Karpas-422 (cell line): ENCODE data around the gene MTCL1. TPM values are rescaled to one million over a fixed set of nuclear protein-coding genes. Genes with fewer than 3 reads are reported as not detected.

Experiments
- DNase-seq: peaks from one replicate; pipeline ENCODE4 v3.0.0-alpha.2; 2015
- H2AFZ ChIP-seq: fragments of 200-600 bp; sonication (generic); 2 replicates; pipeline ENCODE4 v1.6.1; 2014; ENCODE audit warnings: antibody characterized with exemption, low read length, mixed read lengths
- H3K27ac ChIP-seq: fragments of 200-600 bp; sonication (generic); 2 replicates; pipeline ENCODE4 v1.5.1; 2014; ENCODE audit warnings: mild to moderate bottlenecking, low read length, moderate library complexity
- H3K27me3 ChIP-seq: fragments of 200-600 bp; sonication (generic); 2 replicates; pipeline ENCODE4 v1.6.1; 2014; ENCODE audit warnings: low read length, mixed read lengths
- H3K36me3 ChIP-seq: fragments of 200-600 bp; sonication (generic); 2 replicates; pipeline ENCODE4 v1.6.1; 2014; ENCODE audit warnings: low read length, mixed read lengths; ENCODE audit not compliant: insufficient read depth
- H3K4me1 ChIP-seq: fragments of 200-600 bp; sonication (generic); 2 replicates; pipeline ENCODE4 v1.6.1; 2014; ENCODE audit warnings: mild to moderate bottlenecking, low read length, mixed read lengths
- H3K4me2 ChIP-seq: fragments of 200-600 bp; sonication (generic); 2 replicates; pipeline ENCODE4 v1.6.1; 2014; ENCODE audit warnings: low read length, low read depth, mild to moderate bottlenecking; ENCODE audit not compliant: poor library complexity, severe bottlenecking
- H3K4me3 ChIP-seq: fragments of 200-600 bp; sonication (generic); 2 replicates; pipeline ENCODE4 v1.5.1; 2014; ENCODE audit warnings: mild to moderate bottlenecking, antibody characterized with exemption, low read length, mixed read lengths
- H3K79me2 ChIP-seq: fragments of 200-600 bp; sonication (generic); 2 replicates; pipeline ENCODE4 v1.6.1; 2014; ENCODE audit warnings: mild to moderate bottlenecking, low read length, mixed read lengths
- H3K9ac ChIP-seq: fragments of 200-600 bp; sonication (generic); 2 replicates; pipeline ENCODE4 v1.6.0; 2014; ENCODE audit warnings: low read length
- H3K9me2 ChIP-seq: fragments of 200-600 bp; sonication (generic), shearing (Covaris generic); replicated peaks from 2 replicates; pipeline ENCODE4 v1.6.0; 2014; ENCODE audit warnings: mild to moderate bottlenecking, low read length, moderate library complexity; ENCODE audit not compliant: insufficient read depth
- H3K9me3 ChIP-seq: fragments of 300-700, 200-600 bp; sonication (generic); 2 replicates; pipeline ENCODE4 v1.6.1; 2014; ENCODE audit warnings: low read length, mixed read lengths
- H4K20me1 ChIP-seq: fragments of 200-600 bp; sonication (generic); 2 replicates; pipeline ENCODE4 v1.6.1; 2014; ENCODE audit warnings: mild to moderate bottlenecking, antibody characterized with exemption, low read length, low read depth; ENCODE audit not compliant: insufficient read depth
- total RNA-seq: library from RNA; depleted of rRNA; stranded (reverse); fragments of >200 nt; shearing (Covaris generic); gene quantifications from 2 replicates; pipeline ENCODE4 v1.2.3, GENCODE V29; 2014; ENCODE audit warnings: low replicate concordance

Gene MTCL1
- total RNA-seq, 1 experiment from 2014 or later = 2.9 TPM

- Histone ChIP-seq H3K4me1 (no peaks in the 10 kb centered on the region), H3K9me2 (no peaks in the 10 kb centered on the region), H3K4me3 (no peak overlapping the region), H4K20me1 (no peaks in the 10 kb centered on the region), H3K79me2 (no peaks in the 10 kb centered on the region), H3K9me3 (no peaks in the 10 kb centered on the region), H3K9ac (no peak overlapping the region), H3K36me3 (no peaks in the 10 kb centered on the region), H3K4me2 (no peak overlapping the region), H3K27me3 (no peaks in the 10 kb centered on the region), H2AFZ (no peak overlapping the region), H3K27ac (no peak overlapping the region)
- DNase-seq = peak; percentile 35
These were observed 42.1 kb downstream of the MTCL1 start for GRCh38 chr18:8747440-8747937.

GRCh38 chr18:8749492-8749891 is 44.1 kb downstream of the MTCL1 start:
- H3K4me2 ChIP-seq = no peak overlapping the region
- no peaks in the 10 kb centered on the region for H3K4me1 ChIP-seq
- no peaks in the 10 kb centered on the region for H3K27me3 ChIP-seq
- no peaks in the 10 kb centered on the region for H3K9me2 ChIP-seq
- H2AFZ ChIP-seq = no peak overlapping the region
- no peaks in the 10 kb centered on the region for H3K9me3 ChIP-seq
- no peak overlapping the region for H3K9ac ChIP-seq
- H3K36me3 ChIP-seq = no peaks in the 10 kb centered on the region
- no peak overlapping the region for H3K27ac ChIP-seq
- H4K20me1 ChIP-seq = no peaks in the 10 kb centered on the region
- no peaks in the 10 kb centered on the region for H3K79me2 ChIP-seq
- no peak overlapping the region for H3K4me3 ChIP-seq
- DNase-seq = no peak

- Histone ChIP-seq H3K9me2 (no peaks in the 10 kb centered on the region), H3K4me2 (no peak overlapping the region)
These were observed 45.6 kb downstream of the MTCL1 start for GRCh38 chr18:8750954-8751415.

GRCh38 chr18:8751692-8752091 is 46.3 kb downstream of the MTCL1 start:
- Histone ChIP-seq H3K9ac (no peak overlapping the region), H3K9me3 (no peaks in the 10 kb centered on the region), H3K4me3 (no peak overlapping the region), H3K4me2 (no peak overlapping the region), H3K79me2 (no peaks in the 10 kb centered on the region), H3K4me1 (no peaks in the 10 kb centered on the region), H4K20me1 (no peaks in the 10 kb centered on the region), H2AFZ (no peak overlapping the region), H3K36me3 (no peaks in the 10 kb centered on the region), H3K9me2 (no peaks in the 10 kb centered on the region), H3K27me3 (no peaks in the 10 kb centered on the region), H3K27ac (no peak overlapping the region)
- DNase-seq = no peak

More at GRCh38 chr18:8750954-8751415, 45.6 kb downstream of the MTCL1 start:
- Histone ChIP-seq H3K9ac (no peak overlapping the region), H2AFZ (no peak overlapping the region), H3K4me3 (no peak overlapping the region), H3K4me1 (no peaks in the 10 kb centered on the region), H3K27me3 (no peaks in the 10 kb centered on the region), H3K9me3 (no peaks in the 10 kb centered on the region), H3K27ac (no peak overlapping the region), H4K20me1 (no peaks in the 10 kb centered on the region), H3K79me2 (no peaks in the 10 kb centered on the region), H3K36me3 (no peaks in the 10 kb centered on the region)
- no peak for DNase-seq

- Histone ChIP-seq H3K27ac (no peak overlapping the region), H3K4me2 (no peak overlapping the region), H4K20me1 (no peaks in the 10 kb centered on the region), H3K79me2 (no peaks in the 10 kb centered on the region), H2AFZ (no peak overlapping the region), H3K27me3 (no peaks in the 10 kb centered on the region), H3K4me1 (no peaks in the 10 kb centered on the region), H3K36me3 (no peaks in the 10 kb centered on the region), H3K9me2 (no peaks in the 10 kb centered on the region), H3K9me3 (no peaks in the 10 kb centered on the region), H3K4me3 (no peak overlapping the region), H3K9ac (no peak overlapping the region)
- no peak for DNase-seq
These were observed 47.0 kb downstream of the MTCL1 start for GRCh38 chr18:8752329-8752728.

GRCh38 chr18:8754995-8755960 is 49.9 kb downstream of the MTCL1 start:
- no peak overlapping the region for H3K27ac ChIP-seq
- H3K27me3 ChIP-seq = no peaks in the 10 kb centered on the region; the same call in 1 of the 2 replicates
- H2AFZ ChIP-seq = no peak overlapping the region
- no peaks in the 10 kb centered on the region for H4K20me1 ChIP-seq
- H3K4me2 ChIP-seq = no peak overlapping the region
- no peak overlapping the region for H3K4me3 ChIP-seq
- no peaks in the 10 kb centered on the region for H3K79me2 ChIP-seq
- H3K9ac ChIP-seq = no peak overlapping the region
- H3K4me1 ChIP-seq = no peaks in the 10 kb centered on the region
- no peak for DNase-seq
- H3K9me2 ChIP-seq = no peaks in the 10 kb centered on the region
- H3K9me3 ChIP-seq = no peaks in the 10 kb centered on the region
- no peaks in the 10 kb centered on the region for H3K36me3 ChIP-seq

GRCh38 chr18:8756571-8756970 is 51.2 kb downstream of the MTCL1 start:
- no peaks in the 10 kb centered on the region for H3K36me3 ChIP-seq
- H3K9ac ChIP-seq = no peak overlapping the region
- no peak overlapping the region for H3K27ac ChIP-seq
- no peak overlapping the region for H3K4me2 ChIP-seq
- no peaks in the 10 kb centered on the region for H3K79me2 ChIP-seq
- H3K4me1 ChIP-seq = no peaks in the 10 kb centered on the region
- H3K4me3 ChIP-seq = no peak overlapping the region
- no peaks in the 10 kb centered on the region for H4K20me1 ChIP-seq
- no peaks in the 10 kb centered on the region for H3K9me3 ChIP-seq
- H3K9me2 ChIP-seq = no peaks in the 10 kb centered on the region
- H2AFZ ChIP-seq = no peak overlapping the region
- DNase-seq = no peak
- H3K27me3 ChIP-seq = no peaks in the 10 kb centered on the region; the same call in 1 of the 2 replicates

GRCh38 chr18:8757396-8757997 is 52.1 kb downstream of the MTCL1 start:
- H3K27me3 ChIP-seq = no peaks in the 10 kb centered on the region; the same call in 1 of the 2 replicates
- no peaks in the 10 kb centered on the region for H3K36me3 ChIP-seq
- no peaks in the 10 kb centered on the region for H3K9me2 ChIP-seq
- no peaks in the 10 kb centered on the region for H4K20me1 ChIP-seq
- H3K4me3 ChIP-seq = no peak overlapping the region
- H2AFZ ChIP-seq = no peak overlapping the region
- no peaks in the 10 kb centered on the region for H3K9me3 ChIP-seq
- H3K9ac ChIP-seq = no peak overlapping the region
- no peak for DNase-seq
- H3K79me2 ChIP-seq = no peaks in the 10 kb centered on the region
- H3K4me1 ChIP-seq = no peaks in the 10 kb centered on the region
- no peak overlapping the region for H3K4me2 ChIP-seq
- H3K27ac ChIP-seq = no peak overlapping the region
